Activated B cell treated with CpG ODN at 0.5 μM for 24 hours (primary cell): Measurements from ENCODE around the gene ITGAE. TPM values are rescaled to one million over a fixed set of nuclear protein-coding genes. Genes with fewer than 3 reads are reported as not detected.
A peak's percentile ranks its signal among the peaks of the same experiment; 100 is the strongest.
"Not testable (repeated sequence)": the region's sequence is repeated elsewhere in the genome, so short reads cannot be mapped to it uniquely, and the experiment has no call there.

ENCODE experiments used
- ATAC-seq: fragments of 200-7000 bp; cut with Tn5 transposase; one replicate; pipeline ENCODE4 v1.10.0; 2021; ENCODE audit warnings: low read depth, mild to moderate bottlenecking, moderate library complexity
- CTCF ChIA-PET: fragments of 350-600 bp; sonication (Branson Sonifier 250); formaldehyde crosslinking; loops from one replicate; lab custom pipeline; 2021; ENCODE audit warnings: antibody characterized with exemption; lab: Charles Lee
- POLR2A ChIA-PET: fragments of 350-600 bp; sonication (Branson Sonifier 250); formaldehyde crosslinking; loops from one replicate; lab custom pipeline; 2021; ENCODE audit warnings: antibody characterized with exemption; lab: Charles Lee
- DNase-seq: peaks from one replicate; pipeline ENCODE4 v3.0.0; 2022
- H3K27ac Mint-ChIP-seq: one replicate; pipeline ENCODE4 v1.8.0; 2020; ENCODE audit warnings: mixed read lengths
- H3K27me3 Mint-ChIP-seq: one replicate; pipeline ENCODE4 v1.8.0; 2021; ENCODE audit warnings: mixed read lengths
- H3K36me3 Mint-ChIP-seq: one replicate; pipeline ENCODE4 v1.8.0; 2021; ENCODE audit warnings: low read depth, mixed read lengths
- H3K4me1 Mint-ChIP-seq: one replicate; pipeline ENCODE4 v1.8.0; 2021; ENCODE audit warnings: mixed read lengths
- H3K4me3 Mint-ChIP-seq: one replicate; pipeline ENCODE4 v1.8.0; 2020; ENCODE audit warnings: mild to moderate bottlenecking, mixed read lengths
- H3K9me3 Mint-ChIP-seq: one replicate; pipeline ENCODE4 v1.8.0; 2020; ENCODE audit warnings: mixed read lengths
- CTCF ChIP-seq: fragments of 200-600 bp; IDR thresholded peaks from one replicate; pipeline ENCODE4 v1.8.0; 2022; ENCODE audit warnings: antibody characterized with exemption, mild to moderate bottlenecking
- intact Hi-C: fragments of 100-400 bp; cut with micrococcal nuclease; formaldehyde crosslinking; loops from one replicate; pipeline ENCODE4 v1.15.1; 2024
- total RNA-seq: library from RNA; stranded (reverse); gene quantifications from 2 replicates; pipeline ENCODE4 v1.2.3, GENCODE V29; 2022

ITGAE gene
- total RNA-seq, 1 donor from 2014 or later, result 45.3 TPM

DNA sequence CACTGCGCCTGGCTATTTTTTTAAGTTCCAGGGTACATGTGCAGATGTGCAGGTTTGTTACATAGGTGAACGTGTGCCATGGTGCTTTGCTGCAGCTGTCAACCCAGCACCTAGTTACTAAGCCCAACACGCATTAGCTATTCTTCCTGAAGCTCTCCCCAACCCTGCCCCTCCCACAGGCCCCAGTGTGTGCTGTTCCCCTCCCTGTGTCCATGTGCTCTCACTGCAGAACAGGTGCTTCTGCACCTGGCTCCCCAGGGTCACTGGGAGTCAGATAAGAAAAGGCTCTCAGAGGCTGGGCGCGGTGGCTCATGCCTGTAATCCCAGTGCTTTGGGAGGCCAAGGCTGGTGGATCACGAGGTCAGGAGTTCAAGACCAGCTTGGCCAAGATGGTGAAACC, 71.1 kb downstream of the ITGAE start:
- Mint-ChIP-seq H3K27ac (no peak overlapping the region), H3K27me3 (no peaks in the 10 kb centered on the region), H3K36me3 (no peaks in the 10 kb centered on the region), H3K4me1 (peaks cover 57% of the 10 kb centered on the region), H3K9me3 (no peaks in the 10 kb centered on the region), H3K4me3 (no peak overlapping the region)
- ChIA-PET CTCF (interaction anchor here (1.6 to 1.7 kb wide), 2 partner anchors 47 to 96 kb away, joined by 3 to 7 read pairs; no protein-coding TSS in a partner anchor), POLR2A (interaction anchor here (0.6 to 5.0 kb wide), 6 partner anchors 9 to 690 kb away, joined by 3 to 52 read pairs (median 4); partner anchors contain the start of gene P2RX5)
- intact Hi-C loops, result loop anchor here (10.0 kb wide), 3 partner anchors 185 to 685 kb away; partner anchors contain the start of gene P2RX1
- TF ChIP-seq CTCF, result no peak
- DNase-seq, result no peak
- ATAC-seq, result no peak

DNA sequence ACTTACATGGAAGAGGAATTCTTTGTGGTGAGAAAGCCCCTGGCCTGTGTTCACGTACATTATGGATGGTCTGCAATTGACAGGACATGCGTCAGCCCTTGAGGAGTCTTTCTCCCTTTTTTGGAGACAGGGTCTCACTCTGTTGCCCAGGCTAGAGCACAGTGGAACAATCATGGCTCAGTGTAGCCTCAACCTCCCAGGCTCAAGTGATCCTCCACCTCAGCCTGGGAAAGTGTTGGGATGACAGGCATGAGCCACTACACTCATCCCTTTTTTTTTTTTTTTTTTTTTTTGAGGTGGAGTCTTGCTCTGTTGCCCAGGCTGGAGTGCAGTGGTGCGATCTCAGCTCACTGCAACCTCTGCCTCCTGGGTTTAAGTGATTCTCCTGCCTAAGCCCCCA, 72.9 kb downstream of the ITGAE start:
- ATAC-seq, H3K36me3 Mint-ChIP-seq, H3K27me3 Mint-ChIP-seq, H3K9me3 Mint-ChIP-seq, H3K4me3 Mint-ChIP-seq, DNase-seq, H3K27ac Mint-ChIP-seq, intact Hi-C loops: not testable (repeated sequence)
- ChIA-PET CTCF (interaction anchor here (1.8 to 3.8 kb wide), 3 partner anchors 10 to 45 kb away, joined by 10 to 25 read pairs (median 18); no protein-coding TSS in a partner anchor), POLR2A (interaction anchor here (0.7 to 5.0 kb wide), 10 partner anchors 16 to 172 kb away, joined by 3 to 52 read pairs (median 6); partner anchors contain the start of gene P2RX5)
- H3K4me1 Mint-ChIP-seq, result peaks cover 61% of the 10 kb centered on the region

DNA sequence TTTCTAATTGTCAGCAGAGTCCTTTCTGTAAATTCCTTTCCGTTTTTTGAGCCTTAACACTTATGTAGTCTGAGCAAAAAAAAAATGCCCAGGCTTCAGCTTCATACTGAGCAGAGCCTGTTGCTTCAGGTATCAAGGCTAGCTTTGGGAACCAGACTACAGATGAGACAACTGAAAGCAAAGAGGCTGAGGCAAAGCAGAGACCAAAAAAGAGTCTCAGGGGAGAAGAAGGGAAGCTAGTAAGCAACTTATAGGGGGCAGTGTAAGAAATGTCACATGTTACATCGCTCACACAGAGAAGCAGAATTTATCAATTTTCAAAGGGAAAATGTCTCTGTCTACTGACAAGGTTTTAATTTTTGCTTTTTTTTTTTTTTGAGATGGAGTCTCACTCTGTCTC, 73.9 kb downstream of the ITGAE start:
- H3K4me3 Mint-ChIP-seq, result peak overlapping the region; percentile 47
- POLR2A ChIA-PET, result interaction anchor here (0.6 to 3.3 kb wide), 14 partner anchors 11 to 280 kb away, joined by 3 to 44 read pairs (median 6); partner anchors contain the start of genes EMC6, P2RX5 and TAX1BP3

GRCh38 chr17:3724378-3725077, 76.5 kb downstream of the ITGAE start:
- peak overlapping the region; percentile 92 for H3K4me3 Mint-ChIP-seq
- intact Hi-C loops, result no loop called here
- ChIA-PET CTCF (interaction anchor here (1.7 to 2.4 kb wide), 2 partner anchors 8 to 13 kb away, joined by 6 to 10 read pairs; no protein-coding TSS in a partner anchor), POLR2A (interaction anchor here (1.0 to 5.7 kb wide), 7 partner anchors 12 to 72 kb away, joined by 3 to 112 read pairs (median 11); partner anchors contain the start of gene P2RX5)
- H3K27ac Mint-ChIP-seq, result peak overlapping the region; percentile 35
- ATAC-seq (no peak), DNase-seq (no peak)
- no peaks in the 10 kb centered on the region for H3K27me3 Mint-ChIP-seq
- no peaks in the 10 kb centered on the region for H3K9me3 Mint-ChIP-seq
- peaks cover 31% of the 10 kb centered on the region for H3K36me3 Mint-ChIP-seq
- no peak for TF ChIP-seq CTCF
- peaks cover 72% of the 10 kb centered on the region for H3K4me1 Mint-ChIP-seq

More for the DNA sequence above, 73.9 kb downstream of the ITGAE start:
- CTCF ChIA-PET, result interaction anchor here (0.6 to 3.8 kb wide), 9 partner anchors 11 to 678 kb away, joined by 3 to 25 read pairs (median 6); partner anchors contain the start of genes CTNS, P2RX5 and SHPK
- H3K9me3 Mint-ChIP-seq, result no peaks in the 10 kb centered on the region
- DNase-seq, result no peak
- ATAC-seq, result peak; percentile 68
- TF ChIP-seq CTCF, result no peak
- peaks cover 14% of the 10 kb centered on the region for H3K36me3 Mint-ChIP-seq
- H3K27me3 Mint-ChIP-seq, result no peaks in the 10 kb centered on the region
- intact Hi-C loops, result no loop called here
- peak overlapping the region; percentile 74 for H3K27ac Mint-ChIP-seq
- H3K4me1 Mint-ChIP-seq, result peaks cover 64% of the 10 kb centered on the region

DNA sequence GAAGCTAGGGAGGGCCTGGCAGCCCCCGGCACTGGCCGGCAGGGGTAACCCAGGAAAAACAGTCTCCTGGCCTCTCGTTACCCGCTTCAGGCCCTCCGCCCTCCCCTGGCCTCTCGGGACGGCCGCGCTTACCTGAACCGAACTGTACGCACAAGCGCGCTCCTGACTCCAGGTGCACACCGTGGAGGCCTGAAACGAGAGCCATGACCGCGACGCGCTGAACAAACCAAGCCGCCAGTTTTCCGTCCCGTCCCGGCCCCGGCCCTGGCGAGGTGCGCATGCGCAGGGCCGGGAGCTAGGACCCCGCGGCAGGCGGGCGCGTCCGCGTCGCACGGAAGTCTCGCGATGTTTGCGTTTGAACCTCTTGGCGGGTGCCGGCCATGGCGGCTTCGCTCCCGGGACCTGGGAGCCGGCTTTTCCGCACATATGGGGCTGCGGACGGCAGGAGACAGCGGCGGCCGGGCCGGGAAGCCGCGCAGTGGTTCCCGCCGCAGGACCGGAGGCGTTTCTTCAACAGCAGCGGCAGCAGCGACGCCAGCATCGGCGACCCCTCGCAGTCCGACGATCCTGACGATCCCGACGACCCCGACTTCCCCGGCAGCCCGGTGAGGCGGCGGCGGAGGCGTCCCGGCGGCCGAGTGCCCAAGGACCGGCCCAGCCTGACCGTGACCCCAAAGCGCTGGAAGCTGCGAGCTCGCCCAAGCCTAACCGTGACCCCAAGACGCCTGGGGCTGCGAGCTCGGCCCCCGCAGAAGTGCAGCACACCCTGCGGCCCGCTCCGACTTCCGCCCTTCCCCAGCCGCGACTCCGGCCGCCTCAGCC, 77.2 kb downstream of the ITGAE start, which contains the start of gene HASPIN:
HASPIN (plus strand) TSS at position 348 of the 822 bp plus-strand sequence; CDS start at position 381, 33 bp downstream.
- POLR2A ChIA-PET, result interaction anchor here (0.8 to 5.7 kb wide), 13 partner anchors 9 to 122 kb away, joined by 3 to 112 read pairs (median 5); partner anchors contain the start of genes EMC6, NCBP3, P2RX5 and TAX1BP3
- Mint-ChIP-seq H3K9me3 (no peaks in the 10 kb centered on the region), H3K27me3 (no peaks in the 10 kb centered on the region), H3K27ac (peak within 1 kb of the TSS; percentile 85), H3K4me1 (peaks cover 72% of the 10 kb centered on the region), H3K4me3 (peak within 1 kb of the TSS; percentile 92), H3K36me3 (peaks cover 35% of the 10 kb centered on the region)
- intact Hi-C loops, result loop anchor here (1.0 to 2.0 kb wide), 2 partner anchors 28 to 41 kb away; no protein-coding TSS in a partner anchor
- peak; percentile 73 for ATAC-seq
- CTCF ChIA-PET, result interaction anchor here (0.6 to 2.4 kb wide), 7 partner anchors 8 to 41 kb away, joined by 3 to 10 read pairs (median 4); no protein-coding TSS in a partner anchor
- TF ChIP-seq CTCF, result no peak
- peak; percentile 91 for DNase-seq
